Muscle layer of colon (tissue), 2 donors: ENCODE results near the gene VWA3A.

Experiments used
- H3K27ac ChIP-seq: one replicate; pipeline ENCODE4 v1.7.0; 2013; ENCODE audit warnings: low read depth, mild to moderate bottlenecking, low read length, moderate library complexity
- H3K27me3 ChIP-seq, 2 donors: one replicate each; pipeline ENCODE4 v1.7.0; 2013; ENCODE audit warnings: low read length in 2 of 2, mild to moderate bottlenecking in 2 of 2; ENCODE audit not compliant: insufficient read depth in 2 of 2, control insufficient read depth in 1 of 2
- H3K36me3 ChIP-seq: one replicate; pipeline ENCODE4 v1.7.0; 2013; ENCODE audit warnings: mild to moderate bottlenecking, low read length; ENCODE audit not compliant: insufficient read depth
- H3K4me1 ChIP-seq: one replicate; pipeline ENCODE4 v1.7.0; 2013; ENCODE audit warnings: mild to moderate bottlenecking, low read length; ENCODE audit not compliant: insufficient read depth
- H3K4me3 ChIP-seq, 2 donors: one replicate each; pipeline ENCODE4 v1.7.0; 2013; ENCODE audit warnings: low read length in 2 of 2, low read depth in 1 of 2, mild to moderate bottlenecking in 1 of 2, moderate library complexity in 1 of 2
- H3K9ac ChIP-seq: one replicate; pipeline ENCODE4 v1.7.0; 2013; ENCODE audit warnings: low read length
- H3K9me3 ChIP-seq: one replicate; pipeline ENCODE4 v1.7.0; 2013; ENCODE audit warnings: mild to moderate bottlenecking, low read length
- donor health status: abdominal sarcoma.
- donor health status: Adenocarcinoma of cecum.

The VWA3A gene

GRCh38 chr16:22188595-22189442 is 96.5 kb downstream of the VWA3A start:
- Histone ChIP-seq H3K4me1 (peaks cover 32% of the 10 kb centered on the region), H3K27ac (peak overlapping the region; percentile 36), H3K9ac (no peak overlapping the region), H3K4me3 (no peak overlapping the region), H3K36me3 (no peaks in the 10 kb centered on the region), H3K9me3 (no peaks in the 10 kb centered on the region), H3K27me3 (no peaks in the 10 kb centered on the region)

GRCh38 chr16:22189473-22190080 is 97.2 kb downstream of the VWA3A start:
- Histone ChIP-seq H3K9ac (no peak overlapping the region), H3K36me3 (no peaks in the 10 kb centered on the region), H3K27me3 (no peaks in the 10 kb centered on the region), H3K27ac (peak overlapping the region; percentile 72), H3K9me3 (no peaks in the 10 kb centered on the region), H3K4me1 (peaks cover 32% of the 10 kb centered on the region), H3K4me3 (peak overlapping the region; percentile 40 to 70)

- no peak overlapping the region for H3K9ac ChIP-seq
- no peaks in the 10 kb centered on the region for H3K36me3 ChIP-seq
- H3K27ac ChIP-seq = peak overlapping the region; percentile 72
- H3K27me3 ChIP-seq = no peaks in the 10 kb centered on the region
- H3K9me3 ChIP-seq = no peaks in the 10 kb centered on the region
- peak overlapping the region; percentile 40 to 70 for H3K4me3 ChIP-seq
- H3K4me1 ChIP-seq = peaks cover 32% of the 10 kb centered on the region
These were observed 97.9 kb downstream of the VWA3A start for GRCh38 chr16:22190081-22190775.

- H3K9ac ChIP-seq = peak overlapping the region; percentile 85
- H3K27me3 ChIP-seq = no peaks in the 10 kb centered on the region
- H3K4me1 ChIP-seq = peaks cover 32% of the 10 kb centered on the region
- H3K4me3 ChIP-seq = peak overlapping the region; percentile 44 to 51
- H3K9me3 ChIP-seq = no peaks in the 10 kb centered on the region
- H3K27ac ChIP-seq = peak overlapping the region; percentile 84
- H3K36me3 ChIP-seq = no peaks in the 10 kb centered on the region
These were observed 98.6 kb downstream of the VWA3A start for GRCh38 chr16:22190776-22191531.

- peaks cover 36% of the 10 kb centered on the region for H3K4me1 ChIP-seq
- H3K36me3 ChIP-seq = no peaks in the 10 kb centered on the region
- peak overlapping the region; percentile 85 for H3K9ac ChIP-seq
- no peaks in the 10 kb centered on the region for H3K27me3 ChIP-seq
- no peaks in the 10 kb centered on the region for H3K9me3 ChIP-seq
- H3K4me3 ChIP-seq = peak overlapping the region; percentile 44 to 51
- H3K27ac ChIP-seq = peak overlapping the region; percentile 84
These were observed 99.4 kb downstream of the VWA3A start for GRCh38 chr16:22191532-22192260.

- H3K4me3 ChIP-seq = peak overlapping the region in 1 of 2 donors; percentile 51
- H3K36me3 ChIP-seq = no peaks in the 10 kb centered on the region
- H3K27ac ChIP-seq = peak overlapping the region; percentile 84
- peaks cover 36% of the 10 kb centered on the region for H3K4me1 ChIP-seq
- H3K27me3 ChIP-seq = no peaks in the 10 kb centered on the region
- H3K9me3 ChIP-seq = no peaks in the 10 kb centered on the region
- H3K9ac ChIP-seq = peak overlapping the region; percentile 85
These were observed 100.1 kb downstream of the VWA3A start for GRCh38 chr16:22192261-22193062.

- no peak overlapping the region for H3K4me3 ChIP-seq
- H3K27ac ChIP-seq = no peak overlapping the region
- H3K4me1 ChIP-seq = peaks cover 36% of the 10 kb centered on the region
- H3K9ac ChIP-seq = no peak overlapping the region
- H3K36me3 ChIP-seq = no peaks in the 10 kb centered on the region
- no peaks in the 10 kb centered on the region for H3K27me3 ChIP-seq
- H3K9me3 ChIP-seq = no peaks in the 10 kb centered on the region
These were observed 100.7 kb downstream of the VWA3A start for GRCh38 chr16:22193063-22193411.

- peaks cover 32% of the 10 kb centered on the region for H3K4me1 ChIP-seq
- H3K9ac ChIP-seq = peak overlapping the region; percentile 34
- no peaks in the 10 kb centered on the region for H3K27me3 ChIP-seq
- no peaks in the 10 kb centered on the region for H3K36me3 ChIP-seq
- no peak overlapping the region for H3K4me3 ChIP-seq
- H3K27ac ChIP-seq = peak overlapping the region; percentile 83
- H3K9me3 ChIP-seq = no peaks in the 10 kb centered on the region
These were observed 102.5 kb downstream of the VWA3A start for GRCh38 chr16:22194707-22195444.

- Histone ChIP-seq H3K27me3 (no peaks in the 10 kb centered on the region), H3K9ac (peak overlapping the region; percentile 34), H3K4me1 (peaks cover 34% of the 10 kb centered on the region), H3K9me3 (no peaks in the 10 kb centered on the region), H3K36me3 (no peaks in the 10 kb centered on the region), H3K27ac (peak overlapping the region; percentile 83), H3K4me3 (peak overlapping the region in 1 of 2 donors; percentile 69)
These were observed 103.0 kb downstream of the VWA3A start for GRCh38 chr16:22195445-22195694.
